CD4-positive, alpha-beta T cell treated with Interleukin-6 at 100 ng/mL for 8 hours (primary cell): Measurements from ENCODE around the gene ATP11B.

Experiments used
- DNase-seq: peaks from one replicate; pipeline ENCODE4 v3.0.0-alpha.2; 2020; ENCODE audit warnings: mixed read lengths, low spot score

The ATP11B gene

GRCh38 chr3:182910936-182911781 lies 117.9 kb downstream of the ATP11B start:
- DNase-seq = no peak

GRCh38 chr3:182911782-182912111 lies 118.4 kb downstream of the ATP11B start:
- no peak for DNase-seq

GRCh38 chr3:182912474-182912873 lies 119.2 kb downstream of the ATP11B start:
- DNase-seq = no peak

GRCh38 chr3:182913889-182914288 lies 120.6 kb downstream of the ATP11B start:
- peak; percentile 37 for DNase-seq

GRCh38 chr3:182914341-182914740 lies 121.0 kb downstream of the ATP11B start:
- DNase-seq = no peak

GRCh38 chr3:182917134-182917533 lies 123.8 kb downstream of the ATP11B start:
- no peak for DNase-seq

- no peak for DNase-seq
These were observed 126.6 kb downstream of the ATP11B start for GRCh38 chr3:182919866-182920357.

- DNase-seq = no peak
These were observed 127.3 kb downstream of the ATP11B start for GRCh38 chr3:182920515-182921084.

GRCh38 chr3:182921665-182922355 lies 128.5 kb downstream of the ATP11B start:
- DNase-seq = no peak

- no peak for DNase-seq
These were observed 132.1 kb downstream of the ATP11B start for GRCh38 chr3:182925330-182925943.

GRCh38 chr3:182925944-182926337 lies 132.6 kb downstream of the ATP11B start:
- DNase-seq = no peak

GRCh38 chr3:182935803-182936202 lies 142.5 kb downstream of the ATP11B start:
- no peak for DNase-seq

- DNase-seq = no peak
These were observed 143.1 kb downstream of the ATP11B start for GRCh38 chr3:182936239-182936917.

GRCh38 chr3:182936918-182937285 lies 143.6 kb downstream of the ATP11B start:
- no peak for DNase-seq

GRCh38 chr3:182937293-182938051 lies 144.2 kb downstream of the ATP11B start:
- peak; percentile 8 for DNase-seq

GRCh38 chr3:182940266-182940808 lies 147.0 kb downstream of the ATP11B start:
- no peak for DNase-seq

- DNase-seq = no peak
These were observed 148.4 kb downstream of the ATP11B start for GRCh38 chr3:182941719-182942118.

- DNase-seq = no peak
These were observed 154.6 kb downstream of the ATP11B start for GRCh38 chr3:182947888-182948287.

- no peak for DNase-seq
These were observed 155.0 kb downstream of the ATP11B start for GRCh38 chr3:182948305-182948704.

- DNase-seq = no peak
These were observed 156.4 kb downstream of the ATP11B start for GRCh38 chr3:182949688-182950087.
